Measurements from ENCODE around the gene GDPD4. TPM values are rescaled to one million over a fixed set of nuclear protein-coding genes. Genes with fewer than 3 reads are reported as not detected.
A peak's percentile ranks its signal among the peaks of the same experiment; 100 is the strongest.

GDPD4 gene
- polyA plus RNA-seq (2011; rRNA removed) = not detected in 2 replicates
- polyA plus RNA-seq (2012; cell fraction: cytosol; rRNA removed) = not detected in 2 replicates
- polyA plus RNA-seq (2012; cell fraction: nucleus; rRNA removed) = not detected in 2 replicates
- not detected in 3 replicates for polyA plus RNA-seq (2017; fragmentation: RNase III; extraction: RNeasy Plus Mini Kit Qiagen cat#74134 plus additional on column Dnase treatment)
- polyA minus RNA-seq (2011; rRNA and poly(A)+ RNA removed) = not detected in 2 replicates

DNA sequence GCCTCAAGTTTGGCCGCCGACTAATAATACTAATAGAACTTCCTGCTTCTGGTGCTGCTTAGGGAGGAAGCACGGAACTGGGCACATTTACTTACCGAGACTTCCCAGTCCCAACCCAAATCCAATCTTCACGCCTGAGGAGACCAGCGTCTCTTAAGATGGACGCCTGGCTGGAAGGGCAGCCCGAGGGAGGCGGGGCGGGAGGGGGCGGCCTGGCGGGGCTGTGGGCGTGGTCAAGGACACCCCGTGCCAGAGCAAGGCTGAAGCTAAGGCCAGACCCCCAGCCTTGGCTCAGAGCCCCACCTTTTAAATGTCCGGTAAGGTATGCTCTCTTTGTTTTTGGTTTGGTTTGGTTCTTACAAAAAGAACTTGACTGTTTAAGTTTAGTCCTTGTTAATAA lies at the start of gene GDPD4:
Gene GDPD4 (minus strand): TSS at position 177 of the 400 bp plus-strand sequence. CDS start 16,549 bp downstream, outside the sequence.
- ATAC-seq = no peak
- TF ChIP-seq, protein P1, sequence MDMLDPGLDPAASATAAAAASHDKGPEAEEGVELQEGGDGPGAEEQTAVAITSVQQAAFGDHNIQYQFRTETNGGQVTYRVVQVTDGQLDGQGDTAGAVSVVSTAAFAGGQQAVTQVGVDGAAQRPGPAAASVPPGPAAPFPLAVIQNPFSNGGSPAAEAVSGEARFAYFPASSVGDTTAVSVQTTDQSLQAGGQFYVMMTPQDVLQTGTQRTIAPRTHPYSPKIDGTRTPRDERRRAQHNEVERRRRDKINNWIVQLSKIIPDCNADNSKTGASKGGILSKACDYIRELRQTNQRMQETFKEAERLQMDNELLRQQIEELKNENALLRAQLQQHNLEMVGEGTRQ (IDR thresholded peaks at IDR 0.05) = no peak
- TF ChIP-seq NPAS2 (CRISPR knock-in tag; IDR thresholded peaks at IDR 0.05; ENCODE audit: borderline replicate concordance) = no peak
- TF ChIP-seq MYC (IDR thresholded peaks at IDR 0.05; ENCODE audit: borderline replicate concordance, low read length) = no peak
- TF ChIP-seq RCOR1 (IDR thresholded peaks at IDR 0.05; ENCODE audit: low read depth, low read length) = no peak
- Histone ChIP-seq H3K4me1 (peaks cover 21% of the 10 kb centered on the region), H3K4me3 (no peak within 1 kb of the TSS), H3K9me3 (no peaks in the 10 kb centered on the region), H3K4me2 (peak within 1 kb of the TSS; percentile 25; the same call in 2 of the 3 replicates), H3K27ac (peak within 1 kb of the TSS in 1 of 2 experiments; percentile 3; a peak in 1 of 6 replicates)
- FAIRE-seq = no peak
- ChIA-PET POLR2A (no interaction called here), CTCF (no interaction called here)
- 93% methylated on average over 15 of the region's 15 CpGs for WGBS (ENCODE audit: missing lambda C conversion rate)
- no peak for DNase-seq (ENCODE audit: low read depth in 1 of 2, low spot score in 1 of 2)

- Histone ChIP-seq H3K4me3 (no peak overlapping the region), H3K4me2 (no peak overlapping the region), H3K4me1 (peaks cover 8% of the 10 kb centered on the region; the same call in 1 of the 3 replicates), H3K9me3 (no peaks in the 10 kb centered on the region), H3K27ac (no peak overlapping the region)
- no peak for TF ChIP-seq RAD21 (conservative IDR thresholded peaks at IDR 0.05 in 1 of 2, IDR thresholded peaks at IDR 0.05 in 1 of 2)
- TF ChIP-seq POLR2A (IDR thresholded peaks at IDR 0.05; ENCODE audit: low read length) = no peak
- TF ChIP-seq HOXB13 (CRISPR knock-in tag; IDR thresholded peaks at IDR 0.05; ENCODE audit: low read depth) = no peak
- no peak for TF ChIP-seq TP53 (CRISPR knock-in tag; IDR thresholded peaks at IDR 0.05)
- ATAC-seq (no peak), FAIRE-seq (no peak), DNase-seq (ENCODE audit: low read depth in 1 of 2, low spot score in 1 of 2) (no peak)
- ChIA-PET POLR2A (no interaction called here), CTCF (no interaction called here)
- whole genome bisulfite sequencing (ENCODE audit: missing lambda C conversion rate) = 70% methylated on average over 2 of the region's 2 CpGs
These were observed 46.5 kb upstream of the GDPD4 start for GRCh38 chr11:77347948-77348347.

DNA sequence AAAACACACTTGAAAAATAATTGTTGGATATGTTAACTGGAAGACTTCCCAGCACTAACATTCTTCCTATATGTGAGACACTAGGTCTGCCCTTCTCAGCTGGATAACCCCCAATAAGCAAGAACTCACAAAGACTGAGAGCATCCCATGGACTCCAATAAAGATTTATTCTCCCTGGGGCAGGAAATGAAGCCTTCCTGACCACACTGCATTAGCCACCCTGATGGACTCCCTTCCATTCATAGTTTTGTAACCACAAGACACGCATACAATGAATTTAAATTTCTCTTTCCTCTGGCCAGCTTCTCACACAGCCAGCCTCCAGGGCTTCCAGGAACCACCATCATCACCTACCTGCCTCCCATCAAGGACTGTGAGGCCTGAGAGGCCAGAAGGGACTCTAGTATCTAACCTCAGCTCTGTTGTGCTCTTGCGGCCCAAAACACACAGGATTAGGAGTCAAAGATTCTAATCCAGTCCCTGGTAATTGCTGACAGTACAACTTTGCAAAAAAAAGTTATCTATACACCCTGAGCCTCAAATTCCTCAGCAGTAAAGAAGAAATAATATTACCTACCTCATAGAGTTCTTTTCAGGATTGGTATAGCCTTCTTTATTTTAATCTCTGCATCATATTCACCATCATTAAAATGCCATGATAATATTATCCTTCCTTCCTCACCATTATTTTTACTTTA lies 45.6 kb upstream of the GDPD4 start:
- Histone ChIP-seq H3K4me1 (peaks cover 8% of the 10 kb centered on the region; the same call in 1 of the 3 replicates), H3K4me3 (no peak overlapping the region), H3K9me3 (no peaks in the 10 kb centered on the region), H3K27ac (no peak overlapping the region), H3K4me2 (no peak overlapping the region)
- no peak for DNase-seq (ENCODE audit: low read depth in 1 of 2, low spot score in 1 of 2)
- WGBS (ENCODE audit: missing lambda C conversion rate) = 95% methylated on average over 2 of the region's 2 CpGs
- no peak for ATAC-seq
- ChIA-PET POLR2A (no interaction called here), CTCF (interaction anchor here (0.6 kb wide), 1 partner anchor 415 kb away, joined by 4 read pairs; no protein-coding TSS in a partner anchor)
- FAIRE-seq = no peak
- TF ChIP-seq HMGXB4 (CRISPR knock-in tag; IDR thresholded peaks at IDR 0.05; ENCODE audit: borderline replicate concordance) (no peak), MAFK (IDR thresholded peaks at IDR 0.05; ENCODE audit: partially characterized antibody) (peak; percentile 52)

GRCh38 chr11:77345621-77346020 lies 44.1 kb upstream of the GDPD4 start:
- ChIA-PET POLR2A (no interaction called here), CTCF (interaction anchor here (0.8 kb wide), 1 partner anchor 147 kb away, joined by 3 read pairs; no protein-coding TSS in a partner anchor)
- WGBS (ENCODE audit: missing lambda C conversion rate) = 69% methylated on average over 3 of the region's 3 CpGs
- no peak overlapping the region for H3K4me2 ChIP-seq
- ATAC-seq (no peak), DNase-seq (ENCODE audit: low read depth in 1 of 2, low spot score in 1 of 2) (no peak), FAIRE-seq (no peak)
- no peaks in the 10 kb centered on the region for H3K4me1 ChIP-seq
- no peak overlapping the region for H3K27ac ChIP-seq
- no peak overlapping the region for H3K4me3 ChIP-seq
- no peaks in the 10 kb centered on the region for H3K9me3 ChIP-seq
- TF ChIP-seq, protein P2, sequence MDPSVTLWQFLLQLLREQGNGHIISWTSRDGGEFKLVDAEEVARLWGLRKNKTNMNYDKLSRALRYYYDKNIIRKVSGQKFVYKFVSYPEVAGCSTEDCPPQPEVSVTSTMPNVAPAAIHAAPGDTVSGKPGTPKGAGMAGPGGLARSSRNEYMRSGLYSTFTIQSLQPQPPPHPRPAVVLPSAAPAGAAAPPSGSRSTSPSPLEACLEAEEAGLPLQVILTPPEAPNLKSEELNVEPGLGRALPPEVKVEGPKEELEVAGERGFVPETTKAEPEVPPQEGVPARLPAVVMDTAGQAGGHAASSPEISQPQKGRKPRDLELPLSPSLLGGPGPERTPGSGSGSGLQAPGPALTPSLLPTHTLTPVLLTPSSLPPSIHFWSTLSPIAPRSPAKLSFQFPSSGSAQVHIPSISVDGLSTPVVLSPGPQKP (IDR thresholded peaks at IDR 0.05; ENCODE audit: low read depth, low read length) = no peak
- TF ChIP-seq CEBPB (IDR thresholded peaks at IDR 0.05) = no peak
- TF ChIP-seq MAZ (IDR thresholded peaks at IDR 0.05; ENCODE audit: borderline replicate concordance, low read depth, low read length) = no peak
- TF ChIP-seq, protein P3, sequence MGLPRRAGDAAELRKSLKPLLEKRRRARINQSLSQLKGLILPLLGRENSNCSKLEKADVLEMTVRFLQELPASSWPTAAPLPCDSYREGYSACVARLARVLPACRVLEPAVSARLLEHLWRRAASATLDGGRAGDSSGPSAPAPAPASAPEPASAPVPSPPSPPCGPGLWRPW (IDR thresholded peaks at IDR 0.05) = no peak
- TF ChIP-seq RAD21 (conservative IDR thresholded peaks at IDR 0.05 in 1 of 2, IDR thresholded peaks at IDR 0.05 in 1 of 2) = no peak
- TF ChIP-seq REST (IDR thresholded peaks at IDR 0.05) = no peak
- TF ChIP-seq NR3C1 (IDR thresholded peaks at IDR 0.05) = no peak
- TF ChIP-seq TFCP2L1 (CRISPR knock-in tag; IDR thresholded peaks at IDR 0.05) = no peak
- no peak for TF ChIP-seq CHD4 (IDR thresholded peaks at IDR 0.05; ENCODE audit: borderline replicate concordance)
- TF ChIP-seq POLR2AphosphoS2 (conservative IDR thresholded peaks at IDR 0.05; ENCODE audit: low read length) = no peak
- TF ChIP-seq HOXB13 (CRISPR knock-in tag; IDR thresholded peaks at IDR 0.05; ENCODE audit: low read depth) = no peak
